Mucosa of descending colon (tissue), 3 donors: ENCODE results near the gene FIS1. TPM values are rescaled to one million over a fixed set of nuclear protein-coding genes. Genes with fewer than 3 reads are reported as not detected.

Source experiments
- ATAC-seq: fragments of 200-7000 bp; cut with Tn5 transposase; one replicate; pipeline ENCODE4 v1.9.1; 2020; ENCODE audit warnings: mild to moderate bottlenecking, moderate library complexity
- DNase-seq, 3 donors: peaks; one replicate each; pipeline ENCODE4 v3.0.0-alpha.2; 2020
- H3K36me3 ChIP-seq: fragments of 200-600 bp; one replicate; pipeline ENCODE4 v1.8.0; 2021; ENCODE audit warnings: low read depth, mild to moderate bottlenecking
- H3K4me1 ChIP-seq: fragments of 200-600 bp; one replicate; pipeline ENCODE4 v1.8.0; 2021; ENCODE audit warnings: low read depth, mild to moderate bottlenecking
- H3K4me3 ChIP-seq: fragments of 200-600 bp; one replicate; pipeline ENCODE4 v1.8.0; 2021; ENCODE audit warnings: mild to moderate bottlenecking
- H3K9me3 ChIP-seq: fragments of 200-600 bp; one replicate; pipeline ENCODE4 v1.8.0; 2021; ENCODE audit warnings: mild to moderate bottlenecking
- CTCF ChIP-seq: fragments of 200-600 bp; IDR thresholded peaks from one replicate; pipeline ENCODE4 v1.8.0; 2022; ENCODE audit warnings: antibody characterized with exemption, mild to moderate bottlenecking
- intact Hi-C, 2 donors: fragments of 100-400 bp; cut with DNase I in 1 of 2; cut with micrococcal nuclease in 1 of 2; formaldehyde crosslinking; loops; one replicate each; pipeline versions ENCODE4 v1.11.0 to v1.11.1; 2022; cut with DNase I, micrococcal nuclease
- total RNA-seq, 3 donors: library from RNA; stranded (reverse); fragmentation: NEBNext Ultra II Directional in 2 of 3; extraction: Animal tissue kit (Norgen Biotek cat#: 25700) in 2 of 3; gene quantifications; one replicate each; pipeline versions ENCODE4 v1.2.1 to v1.2.4, GENCODE V29; 2021 to 2023
- donor health status: DM: no; HTN: no; CAD: no; lungs with moderate emphysema.
- donor health status: DM: no; HTN: no; CAD: no.
- donor health status: DM: no; HTN: yes; CAD: no.

The FIS1 gene
- total RNA-seq, 3 donors from 2014 or later: 131 to 168 (median 134) TPM

GRCh38 chr7:101239951-101240220, 5.0 kb downstream of the FIS1 start:
- DNase-seq (no peak), ATAC-seq (no peak)
- Histone ChIP-seq H3K4me3 (no peak overlapping the region), H3K36me3 (no peaks in the 10 kb centered on the region), H3K4me1 (peaks cover 25% of the 10 kb centered on the region), H3K9me3 (no peaks in the 10 kb centered on the region)
- TF ChIP-seq CTCF: no peak
- intact Hi-C loops: no loop called here

- Histone ChIP-seq H3K4me1 (peaks cover 25% of the 10 kb centered on the region), H3K9me3 (no peaks in the 10 kb centered on the region), H3K4me3 (no peak overlapping the region), H3K36me3 (no peaks in the 10 kb centered on the region)
- no peak for TF ChIP-seq CTCF
- ATAC-seq (no peak), DNase-seq (no peak)
- intact Hi-C loops: no loop called here
These were observed 5.5 kb downstream of the FIS1 start for GRCh38 chr7:101239191-101239950.

- peaks cover 20% of the 10 kb centered on the region for H3K4me1 ChIP-seq
- no peaks in the 10 kb centered on the region for H3K9me3 ChIP-seq
- intact Hi-C loops: no loop called here
- no peak for ATAC-seq
- TF ChIP-seq CTCF: no peak
- DNase-seq: no peak
- H3K36me3 ChIP-seq: no peaks in the 10 kb centered on the region
- H3K4me3 ChIP-seq: no peak overlapping the region
These were observed 6.4 kb downstream of the FIS1 start for GRCh38 chr7:101238226-101239182.

GRCh38 chr7:101237206-101238067, 7.4 kb downstream of the FIS1 start, which contains the start of gene CLDN15:
CLDN15 (minus strand) TSS chr7:101237802; CDS start chr7:101237581, 221 bp downstream.
- H3K4me1 ChIP-seq: peaks cover 22% of the 10 kb centered on the region

More at GRCh38 chr7:101237206-101238067, 7.4 kb downstream of the FIS1 start, which contains the start of gene CLDN15:
- no peak within 1 kb of the TSS for H3K4me3 ChIP-seq
- H3K36me3 ChIP-seq: no peaks in the 10 kb centered on the region
- DNase-seq: peak; percentile 84 to 89 (median 88)
- no peak for TF ChIP-seq CTCF
- peak; percentile 66 for ATAC-seq
- H3K9me3 ChIP-seq: no peaks in the 10 kb centered on the region
- intact Hi-C loops: no loop called here
